WTC11 (cell line): ENCODE measurements around the gene GTPBP8. TPM values are rescaled to one million over a fixed set of nuclear protein-coding genes. Genes with fewer than 3 reads are reported as not detected.

Source experiments
- ATAC-seq: fragments of 200-7000 bp; cut with Tn5 transposase; 2 replicates; pipeline ENCODE4 v1.10.0; 2021; ENCODE audit warnings: mild to moderate bottlenecking, moderate library complexity
- CTCF ChIA-PET: fragments of 300-600 bp; sonication (Branson Sonifier 250); formaldehyde crosslinking; loops from one replicate; lab custom pipeline; 2021; ENCODE audit warnings: antibody characterized with exemption; lab: Charles Lee
- POLR2A ChIA-PET: fragments of 350-600 bp; sonication (Branson Sonifier 250); formaldehyde crosslinking; loops from one replicate; lab custom pipeline; 2021; ENCODE audit warnings: antibody characterized with exemption; lab: Charles Lee
- DNase-seq: peaks from one replicate; pipeline ENCODE4 v3.0.0; 2021; ENCODE audit warnings: low spot score
- H3K27ac Mint-ChIP-seq: 2 replicates; pipeline ENCODE4 v1.8.0; 2021; ENCODE audit warnings: mixed read lengths
- H3K27me3 Mint-ChIP-seq: 2 replicates; pipeline ENCODE4 v1.8.0; 2021; ENCODE audit warnings: low read depth, mild to moderate bottlenecking, moderate library complexity, mixed read lengths
- H3K36me3 Mint-ChIP-seq: 2 replicates; pipeline ENCODE4 v1.8.0; 2021; ENCODE audit warnings: mixed read lengths
- H3K4me1 Mint-ChIP-seq: 2 replicates; pipeline ENCODE4 v1.8.0; 2022; ENCODE audit warnings: mixed read lengths
- H3K4me3 Mint-ChIP-seq: 2 replicates; pipeline ENCODE4 v1.8.0; 2021; ENCODE audit warnings: mild to moderate bottlenecking, moderate library complexity, mixed read lengths
- H3K9me3 Mint-ChIP-seq: 2 replicates; pipeline ENCODE4 v1.8.0; 2021; ENCODE audit warnings: mixed read lengths
- CBFB ChIP-seq: sonication (generic); formaldehyde crosslinking; IDR thresholded peaks from 2 replicates; pipeline ENCODE4 v1.8.1; 2022; ENCODE audit warnings: mild to moderate bottlenecking, low read depth, missing genetic modification reagents
- CREB1 ChIP-seq: sonication (generic); formaldehyde crosslinking; IDR thresholded peaks from 2 replicates; pipeline ENCODE4 v1.8.0; 2023; ENCODE audit warnings: mild to moderate bottlenecking, missing genetic modification reagents
- CREM ChIP-seq: sonication (generic); formaldehyde crosslinking; IDR thresholded peaks from 2 replicates; pipeline ENCODE4 v1.8.1; 2022; ENCODE audit warnings: mild to moderate bottlenecking, missing genetic modification reagents, moderate library complexity
- ELF4 ChIP-seq: sonication (generic); formaldehyde crosslinking; IDR thresholded peaks from 2 replicates; pipeline ENCODE4 v1.8.1; 2022; ENCODE audit warnings: low read depth, mild to moderate bottlenecking, moderate library complexity, missing genetic modification reagents
- ESRRA ChIP-seq: sonication (generic); formaldehyde crosslinking; IDR thresholded peaks from 2 replicates; pipeline ENCODE4 v1.8.1; 2022; ENCODE audit warnings: mild to moderate bottlenecking, missing genetic modification reagents, borderline replicate concordance
- GABPB1 ChIP-seq: sonication (generic); formaldehyde crosslinking; IDR thresholded peaks from 2 replicates; pipeline ENCODE4 v1.8.1; 2023; ENCODE audit warnings: mild to moderate bottlenecking, missing genetic modification reagents
- GRHL2 ChIP-seq: fragments of 250-450 bp; sonication (Bioruptor Pico); IDR thresholded peaks from 2 replicates; pipeline ENCODE4 v1.8.0; 2022; ENCODE audit warnings: mild to moderate bottlenecking, moderate library complexity; ENCODE audit not compliant: insufficient replicate concordance, severe bottlenecking
- JAZF1 ChIP-seq: fragments of 250-450 bp; sonication (Bioruptor Pico); IDR thresholded peaks from 2 replicates; pipeline ENCODE4 v1.9.0; 2021; ENCODE audit warnings: moderate library complexity, mild to moderate bottlenecking, inconsistent platforms
- NFATC4 ChIP-seq: fragments of 250-450 bp; sonication (Bioruptor Pico); IDR thresholded peaks from 2 replicates; pipeline ENCODE4 v1.9.0; 2021; ENCODE audit warnings: mild to moderate bottlenecking
- PRRX2 ChIP-seq: fragments of 250-450 bp; sonication (Bioruptor Pico); IDR thresholded peaks from 2 replicates; pipeline ENCODE4 v1.8.0; 2021; ENCODE audit warnings: mild to moderate bottlenecking
- SMAD4 ChIP-seq: sonication (generic); formaldehyde crosslinking; IDR thresholded peaks from 2 replicates; pipeline ENCODE4 v1.8.0; 2022; ENCODE audit warnings: mild to moderate bottlenecking, missing genetic modification reagents
- TEAD4 ChIP-seq: sonication (generic); formaldehyde crosslinking; IDR thresholded peaks from 2 replicates; pipeline ENCODE4 v1.8.0; 2022; ENCODE audit warnings: mild to moderate bottlenecking, missing genetic modification reagents
- TP53 ChIP-seq: sonication (generic); formaldehyde crosslinking; IDR thresholded peaks from 2 replicates; pipeline ENCODE4 v1.8.1; 2023; ENCODE audit warnings: mild to moderate bottlenecking, missing genetic modification reagents
- ZBTB21 ChIP-seq: sonication (generic); formaldehyde crosslinking; IDR thresholded peaks from 2 replicates; pipeline ENCODE4 v1.8.1; 2023; ENCODE audit warnings: mild to moderate bottlenecking, missing genetic modification reagents, borderline replicate concordance
- ZNF138 ChIP-seq: sonication (generic); formaldehyde crosslinking; conservative IDR thresholded peaks from 2 replicates; pipeline ENCODE4 v1.8.1; 2022; ENCODE audit warnings: mild to moderate bottlenecking, moderate library complexity, missing genetic modification reagents
- ZNF219 ChIP-seq: sonication (generic); formaldehyde crosslinking; IDR thresholded peaks from 2 replicates; pipeline ENCODE4 v1.8.0; 2023; ENCODE audit warnings: missing genetic modification reagents, mild to moderate bottlenecking, borderline replicate concordance
- ZNF263 ChIP-seq: sonication (generic); formaldehyde crosslinking; IDR thresholded peaks from 2 replicates; pipeline ENCODE4 v1.8.1; 2022; ENCODE audit warnings: low read depth, mild to moderate bottlenecking, moderate library complexity, missing genetic modification reagents
- total RNA-seq: library from RNA; stranded (reverse); gene quantifications from 3 replicates; pipeline ENCODE4 v1.2.3, GENCODE V29; 2021
- TF ChIP-seq, protein P1 (sequence below): sonication (generic); formaldehyde crosslinking; IDR thresholded peaks from 2 replicates; pipeline ENCODE4 v1.8.1; 2023; ENCODE audit warnings: mild to moderate bottlenecking, missing genetic modification reagents
- TF ChIP-seq, protein P2 (sequence below): sonication (generic); formaldehyde crosslinking; IDR thresholded peaks from 2 replicates; pipeline ENCODE4 v1.8.1; 2023; ENCODE audit warnings: mild to moderate bottlenecking, missing genetic modification reagents
- TF ChIP-seq, protein P3 (sequence below): fragments of 250-450 bp; sonication (Bioruptor Pico); IDR thresholded peaks from 2 replicates; pipeline ENCODE4 v1.9.0; 2021; ENCODE audit warnings: mild to moderate bottlenecking
- TF ChIP-seq, protein P4 (sequence below): sonication (generic); formaldehyde crosslinking; IDR thresholded peaks from 2 replicates; pipeline ENCODE4 v1.8.1; 2022; ENCODE audit warnings: low read depth, missing genetic modification reagents, borderline replicate concordance
- TF ChIP-seq, protein P5 (sequence below): sonication (generic); formaldehyde crosslinking; IDR thresholded peaks from 2 replicates; pipeline ENCODE4 v1.8.1; 2023; ENCODE audit warnings: mild to moderate bottlenecking, moderate library complexity, missing genetic modification reagents
- TF ChIP-seq, protein P6 (sequence below): sonication (generic); formaldehyde crosslinking; IDR thresholded peaks from 2 replicates; pipeline ENCODE4 v1.8.0; 2022; ENCODE audit warnings: mild to moderate bottlenecking, missing genetic modification reagents

Gene GTPBP8
- total RNA-seq, 1 experiment from 2014 or later = 19.5 TPM

DNA sequence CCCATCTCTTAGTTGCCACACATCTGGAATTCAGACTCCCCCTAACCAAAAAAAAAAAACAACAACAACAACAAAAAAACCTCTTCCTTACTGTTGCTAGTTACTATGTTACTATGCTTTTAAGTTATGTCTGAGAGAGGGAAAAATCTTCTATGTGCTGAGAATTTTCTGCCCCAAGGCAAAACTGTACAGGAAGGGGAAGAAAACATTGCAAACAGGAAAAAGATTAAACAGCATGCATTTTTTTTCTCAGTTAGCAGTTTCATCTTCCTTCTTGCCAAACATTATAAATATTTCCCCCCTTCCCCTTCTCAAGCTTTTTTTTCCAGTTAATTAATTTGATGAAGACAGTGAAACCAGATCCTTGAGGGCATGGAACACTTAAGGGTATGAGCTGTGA, 14.8 kb upstream of the GTPBP8 start:
- no peak for ATAC-seq
- H3K27me3 Mint-ChIP-seq = no peaks in the 10 kb centered on the region
- ChIA-PET CTCF (no interaction called here), POLR2A (no interaction called here)
- TF ChIP-seq ZNF138 (CRISPR knock-in tag) (no peak), ZNF263 (no peak), SMAD4 (CRISPR knock-in tag) (no peak), PRRX2 (CRISPR knock-in tag) (no peak), CREM (CRISPR knock-in tag) (no peak), TEAD4 (no peak), TP53 (CRISPR knock-in tag) (no peak)
- TF ChIP-seq, protein P1, sequence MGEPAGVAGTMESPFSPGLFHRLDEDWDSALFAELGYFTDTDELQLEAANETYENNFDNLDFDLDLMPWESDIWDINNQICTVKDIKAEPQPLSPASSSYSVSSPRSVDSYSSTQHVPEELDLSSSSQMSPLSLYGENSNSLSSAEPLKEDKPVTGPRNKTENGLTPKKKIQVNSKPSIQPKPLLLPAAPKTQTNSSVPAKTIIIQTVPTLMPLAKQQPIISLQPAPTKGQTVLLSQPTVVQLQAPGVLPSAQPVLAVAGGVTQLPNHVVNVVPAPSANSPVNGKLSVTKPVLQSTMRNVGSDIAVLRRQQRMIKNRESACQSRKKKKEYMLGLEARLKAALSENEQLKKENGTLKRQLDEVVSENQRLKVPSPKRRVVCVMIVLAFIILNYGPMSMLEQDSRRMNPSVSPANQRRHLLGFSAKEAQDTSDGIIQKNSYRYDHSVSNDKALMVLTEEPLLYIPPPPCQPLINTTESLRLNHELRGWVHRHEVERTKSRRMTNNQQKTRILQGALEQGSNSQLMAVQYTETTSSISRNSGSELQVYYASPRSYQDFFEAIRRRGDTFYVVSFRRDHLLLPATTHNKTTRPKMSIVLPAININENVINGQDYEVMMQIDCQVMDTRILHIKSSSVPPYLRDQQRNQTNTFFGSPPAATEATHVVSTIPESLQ (CRISPR knock-in tag) = no peak
- TF ChIP-seq, protein P2, sequence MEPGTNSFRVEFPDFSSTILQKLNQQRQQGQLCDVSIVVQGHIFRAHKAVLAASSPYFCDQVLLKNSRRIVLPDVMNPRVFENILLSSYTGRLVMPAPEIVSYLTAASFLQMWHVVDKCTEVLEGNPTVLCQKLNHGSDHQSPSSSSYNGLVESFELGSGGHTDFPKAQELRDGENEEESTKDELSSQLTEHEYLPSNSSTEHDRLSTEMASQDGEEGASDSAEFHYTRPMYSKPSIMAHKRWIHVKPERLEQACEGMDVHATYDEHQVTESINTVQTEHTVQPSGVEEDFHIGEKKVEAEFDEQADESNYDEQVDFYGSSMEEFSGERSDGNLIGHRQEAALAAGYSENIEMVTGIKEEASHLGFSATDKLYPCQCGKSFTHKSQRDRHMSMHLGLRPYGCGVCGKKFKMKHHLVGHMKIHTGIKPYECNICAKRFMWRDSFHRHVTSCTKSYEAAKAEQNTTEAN (CRISPR knock-in tag) = no peak
- TF ChIP-seq, protein P3, sequence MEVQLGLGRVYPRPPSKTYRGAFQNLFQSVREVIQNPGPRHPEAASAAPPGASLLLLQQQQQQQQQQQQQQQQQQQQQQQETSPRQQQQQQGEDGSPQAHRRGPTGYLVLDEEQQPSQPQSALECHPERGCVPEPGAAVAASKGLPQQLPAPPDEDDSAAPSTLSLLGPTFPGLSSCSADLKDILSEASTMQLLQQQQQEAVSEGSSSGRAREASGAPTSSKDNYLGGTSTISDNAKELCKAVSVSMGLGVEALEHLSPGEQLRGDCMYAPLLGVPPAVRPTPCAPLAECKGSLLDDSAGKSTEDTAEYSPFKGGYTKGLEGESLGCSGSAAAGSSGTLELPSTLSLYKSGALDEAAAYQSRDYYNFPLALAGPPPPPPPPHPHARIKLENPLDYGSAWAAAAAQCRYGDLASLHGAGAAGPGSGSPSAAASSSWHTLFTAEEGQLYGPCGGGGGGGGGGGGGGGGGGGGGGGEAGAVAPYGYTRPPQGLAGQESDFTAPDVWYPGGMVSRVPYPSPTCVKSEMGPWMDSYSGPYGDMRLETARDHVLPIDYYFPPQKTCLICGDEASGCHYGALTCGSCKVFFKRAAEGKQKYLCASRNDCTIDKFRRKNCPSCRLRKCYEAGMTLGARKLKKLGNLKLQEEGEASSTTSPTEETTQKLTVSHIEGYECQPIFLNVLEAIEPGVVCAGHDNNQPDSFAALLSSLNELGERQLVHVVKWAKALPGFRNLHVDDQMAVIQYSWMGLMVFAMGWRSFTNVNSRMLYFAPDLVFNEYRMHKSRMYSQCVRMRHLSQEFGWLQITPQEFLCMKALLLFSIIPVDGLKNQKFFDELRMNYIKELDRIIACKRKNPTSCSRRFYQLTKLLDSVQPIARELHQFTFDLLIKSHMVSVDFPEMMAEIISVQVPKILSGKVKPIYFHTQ (CRISPR knock-in tag) = no peak
- no peaks in the 10 kb centered on the region for H3K4me1 Mint-ChIP-seq
- H3K27ac Mint-ChIP-seq = no peak overlapping the region
- no peak overlapping the region for H3K4me3 Mint-ChIP-seq
- H3K9me3 Mint-ChIP-seq = no peaks in the 10 kb centered on the region
- no peak for DNase-seq
- no peaks in the 10 kb centered on the region for H3K36me3 Mint-ChIP-seq

DNA sequence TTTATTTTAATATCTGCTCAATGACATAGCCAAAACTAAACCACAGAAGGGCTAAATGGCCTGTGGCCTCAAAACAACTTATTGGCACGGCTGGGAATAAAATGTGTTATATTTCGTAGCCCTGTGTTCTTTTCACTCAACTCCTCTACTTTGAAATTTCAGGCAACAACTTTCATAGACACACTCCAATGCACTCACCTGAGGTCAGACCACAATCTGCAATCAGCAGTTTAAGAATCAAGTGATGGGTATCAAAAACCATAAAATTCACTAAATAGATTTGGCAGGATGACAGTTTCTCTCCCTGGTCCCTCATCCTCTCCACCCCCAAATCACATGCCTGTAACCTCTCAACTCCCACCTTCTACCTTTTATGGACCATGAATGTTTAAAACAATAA, 13.8 kb upstream of the GTPBP8 start:
- POLR2A ChIA-PET = no interaction called here
- DNase-seq (no peak), ATAC-seq (no peak)
- Mint-ChIP-seq H3K36me3 (no peaks in the 10 kb centered on the region), H3K27ac (no peak overlapping the region), H3K9me3 (no peaks in the 10 kb centered on the region), H3K4me3 (no peak overlapping the region), H3K4me1 (no peaks in the 10 kb centered on the region), H3K27me3 (no peaks in the 10 kb centered on the region)
- CTCF ChIA-PET = no interaction called here
- TF ChIP-seq, protein P4, sequence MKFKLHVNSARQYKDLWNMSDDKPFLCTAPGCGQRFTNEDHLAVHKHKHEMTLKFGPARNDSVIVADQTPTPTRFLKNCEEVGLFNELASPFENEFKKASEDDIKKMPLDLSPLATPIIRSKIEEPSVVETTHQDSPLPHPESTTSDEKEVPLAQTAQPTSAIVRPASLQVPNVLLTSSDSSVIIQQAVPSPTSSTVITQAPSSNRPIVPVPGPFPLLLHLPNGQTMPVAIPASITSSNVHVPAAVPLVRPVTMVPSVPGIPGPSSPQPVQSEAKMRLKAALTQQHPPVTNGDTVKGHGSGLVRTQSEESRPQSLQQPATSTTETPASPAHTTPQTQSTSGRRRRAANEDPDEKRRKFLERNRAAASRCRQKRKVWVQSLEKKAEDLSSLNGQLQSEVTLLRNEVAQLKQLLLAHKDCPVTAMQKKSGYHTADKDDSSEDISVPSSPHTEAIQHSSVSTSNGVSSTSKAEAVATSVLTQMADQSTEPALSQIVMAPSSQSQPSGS (CRISPR knock-in tag) = no peak
- TF ChIP-seq ELF4 (CRISPR knock-in tag) (no peak), JAZF1 (CRISPR knock-in tag) (no peak), ZNF138 (CRISPR knock-in tag) (no peak), CBFB (CRISPR knock-in tag) (no peak), SMAD4 (CRISPR knock-in tag) (no peak), ZNF219 (CRISPR knock-in tag) (no peak), GABPB1 (CRISPR knock-in tag) (no peak), NFATC4 (CRISPR knock-in tag) (no peak), GRHL2 (no peak), CREB1 (no peak), ZBTB21 (no peak), ESRRA (CRISPR knock-in tag) (no peak)
- TF ChIP-seq, protein P5, sequence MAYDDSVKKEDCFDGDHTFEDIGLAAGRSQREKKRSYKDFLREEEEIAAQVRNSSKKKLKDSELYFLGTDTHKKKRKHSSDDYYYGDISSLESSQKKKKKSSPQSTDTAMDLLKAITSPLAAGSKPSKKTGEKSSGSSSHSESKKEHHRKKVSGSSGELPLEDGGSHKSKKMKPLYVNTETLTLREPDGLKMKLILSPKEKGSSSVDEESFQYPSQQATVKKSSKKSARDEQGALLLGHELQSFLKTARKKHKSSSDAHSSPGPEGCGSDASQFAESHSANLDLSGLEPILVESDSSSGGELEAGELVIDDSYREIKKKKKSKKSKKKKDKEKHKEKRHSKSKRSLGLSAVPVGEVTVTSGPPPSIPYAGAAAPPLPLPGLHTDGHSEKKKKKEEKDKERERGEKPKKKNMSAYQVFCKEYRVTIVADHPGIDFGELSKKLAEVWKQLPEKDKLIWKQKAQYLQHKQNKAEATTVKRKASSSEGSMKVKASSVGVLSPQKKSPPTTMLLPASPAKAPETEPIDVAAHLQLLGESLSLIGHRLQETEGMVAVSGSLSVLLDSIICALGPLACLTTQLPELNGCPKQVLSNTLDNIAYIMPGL (CRISPR knock-in tag) = no peak
- TF ChIP-seq, protein P6, sequence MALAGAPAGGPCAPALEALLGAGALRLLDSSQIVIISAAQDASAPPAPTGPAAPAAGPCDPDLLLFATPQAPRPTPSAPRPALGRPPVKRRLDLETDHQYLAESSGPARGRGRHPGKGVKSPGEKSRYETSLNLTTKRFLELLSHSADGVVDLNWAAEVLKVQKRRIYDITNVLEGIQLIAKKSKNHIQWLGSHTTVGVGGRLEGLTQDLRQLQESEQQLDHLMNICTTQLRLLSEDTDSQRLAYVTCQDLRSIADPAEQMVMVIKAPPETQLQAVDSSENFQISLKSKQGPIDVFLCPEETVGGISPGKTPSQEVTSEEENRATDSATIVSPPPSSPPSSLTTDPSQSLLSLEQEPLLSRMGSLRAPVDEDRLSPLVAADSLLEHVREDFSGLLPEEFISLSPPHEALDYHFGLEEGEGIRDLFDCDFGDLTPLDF (CRISPR knock-in tag) = no peak
- TF ChIP-seq, protein P3 (CRISPR knock-in tag) = no peak
